ENCODE results near the gene EXD1.

Gene EXD1

GRCh38 chr15:41233367-41233771 is 2.8 kb upstream of the EXD1 start:
- H3K4me1 ChIP-seq (ENCODE audit: control insufficient read depth in 2 of 2, insufficient read depth in 2 of 2, low read length in 2 of 2): peaks cover 11 to 14% of the 10 kb centered on the region in 2 donors
- H3K9ac ChIP-seq (ENCODE audit: low read depth in 1 of 2, low read length in 2 of 2): peak overlapping the region in 1 of 2 donors; percentile 17
- H3K27ac ChIP-seq (ENCODE audit: low read depth in 2 of 2, low read length in 2 of 2): peak overlapping the region in 1 of 2 donors; percentile 13
- no peaks in the 10 kb centered on the region for H3K9me3 ChIP-seq (ENCODE audit: control insufficient read depth in 2 of 2, low read length in 2 of 2)
- peaks cover 0 to 2% of the 10 kb centered on the region in 2 donors for H3K36me3 ChIP-seq (ENCODE audit: control insufficient read depth in 2 of 2, insufficient read depth in 2 of 2, low read length in 2 of 2)
- H3K4me3 ChIP-seq (ENCODE audit: low read length in 2 of 2): peak overlapping the region in 1 of 2 donors; percentile 4
- no peaks in the 10 kb centered on the region for H3K27me3 ChIP-seq (ENCODE audit: control insufficient read depth in 2 of 2, insufficient read depth in 2 of 2, low read length in 2 of 2)

- Histone ChIP-seq H3K9me3 (ENCODE audit: control insufficient read depth in 2 of 2, low read length in 2 of 2) (no peaks in the 10 kb centered on the region), H3K4me3 (ENCODE audit: low read length in 2 of 2) (peak overlapping the region; percentile 91 to 99), H3K9ac (ENCODE audit: low read depth in 1 of 2, low read length in 2 of 2) (peak overlapping the region; percentile 96 to 98), H3K36me3 (ENCODE audit: control insufficient read depth in 2 of 2, insufficient read depth in 2 of 2, low read length in 2 of 2) (peaks cover 0 to 2% of the 10 kb centered on the region in 2 donors), H3K27ac (ENCODE audit: low read depth in 2 of 2, low read length in 2 of 2) (peak overlapping the region; percentile 95 to 96), H3K4me1 (ENCODE audit: control insufficient read depth in 2 of 2, insufficient read depth in 2 of 2, low read length in 2 of 2) (peaks cover 11 to 14% of the 10 kb centered on the region in 2 donors), H3K27me3 (ENCODE audit: control insufficient read depth in 2 of 2, insufficient read depth in 2 of 2, low read length in 2 of 2) (no peaks in the 10 kb centered on the region)
These were observed 1.1 kb upstream of the EXD1 start for GRCh38 chr15:41231422-41232226.

GRCh38 chr15:41230345-41230649 is 260 bp downstream of the EXD1 start:
- no peaks in the 10 kb centered on the region for H3K9me3 ChIP-seq (ENCODE audit: control insufficient read depth in 2 of 2, low read length in 2 of 2)
- H3K27me3 ChIP-seq (ENCODE audit: control insufficient read depth in 2 of 2, insufficient read depth in 2 of 2, low read length in 2 of 2): no peaks in the 10 kb centered on the region
- H3K9ac ChIP-seq (ENCODE audit: low read depth in 1 of 2, low read length in 2 of 2): peak overlapping the region in 1 of 2 donors; percentile 98
- peaks cover 11 to 14% of the 10 kb centered on the region in 2 donors for H3K4me1 ChIP-seq (ENCODE audit: control insufficient read depth in 2 of 2, insufficient read depth in 2 of 2, low read length in 2 of 2)
- H3K4me3 ChIP-seq (ENCODE audit: low read length in 2 of 2): peak overlapping the region; percentile 91 to 99
- H3K36me3 ChIP-seq (ENCODE audit: control insufficient read depth in 2 of 2, insufficient read depth in 2 of 2, low read length in 2 of 2): peaks cover 0 to 2% of the 10 kb centered on the region in 2 donors
- H3K27ac ChIP-seq (ENCODE audit: low read depth in 2 of 2, low read length in 2 of 2): peak overlapping the region; percentile 95 to 96

GRCh38 chr15:41219381-41219780 is 11.2 kb downstream of the EXD1 start:
- Histone ChIP-seq H3K27me3 (ENCODE audit: control insufficient read depth in 2 of 2, insufficient read depth in 2 of 2, low read length in 2 of 2) (no peaks in the 10 kb centered on the region), H3K4me1 (ENCODE audit: control insufficient read depth in 2 of 2, insufficient read depth in 2 of 2, low read length in 2 of 2) (no peaks in the 10 kb centered on the region), H3K4me3 (ENCODE audit: low read length in 2 of 2) (no peak overlapping the region), H3K27ac (ENCODE audit: low read depth in 2 of 2, low read length in 2 of 2) (no peak overlapping the region), H3K36me3 (ENCODE audit: control insufficient read depth in 2 of 2, insufficient read depth in 2 of 2, low read length in 2 of 2) (no peaks in the 10 kb centered on the region), H3K9me3 (ENCODE audit: control insufficient read depth in 2 of 2, low read length in 2 of 2) (no peaks in the 10 kb centered on the region), H3K9ac (ENCODE audit: low read depth in 1 of 2, low read length in 2 of 2) (no peak overlapping the region)

- Histone ChIP-seq H3K4me3 (ENCODE audit: low read length in 2 of 2) (no peak overlapping the region), H3K4me1 (ENCODE audit: control insufficient read depth in 2 of 2, insufficient read depth in 2 of 2, low read length in 2 of 2) (no peaks in the 10 kb centered on the region), H3K27ac (ENCODE audit: low read depth in 2 of 2, low read length in 2 of 2) (no peak overlapping the region), H3K9ac (ENCODE audit: low read depth in 1 of 2, low read length in 2 of 2) (no peak overlapping the region), H3K36me3 (ENCODE audit: control insufficient read depth in 2 of 2, insufficient read depth in 2 of 2, low read length in 2 of 2) (no peaks in the 10 kb centered on the region), H3K9me3 (ENCODE audit: control insufficient read depth in 2 of 2, low read length in 2 of 2) (no peaks in the 10 kb centered on the region), H3K27me3 (ENCODE audit: control insufficient read depth in 2 of 2, insufficient read depth in 2 of 2, low read length in 2 of 2) (no peaks in the 10 kb centered on the region)
These were observed 11.7 kb downstream of the EXD1 start for GRCh38 chr15:41218851-41219250.

GRCh38 chr15:41215708-41216107 is 14.8 kb downstream of the EXD1 start:
- H3K4me3 ChIP-seq (ENCODE audit: low read length in 2 of 2): no peak overlapping the region
- H3K36me3 ChIP-seq (ENCODE audit: control insufficient read depth in 2 of 2, insufficient read depth in 2 of 2, low read length in 2 of 2): no peaks in the 10 kb centered on the region
- H3K9me3 ChIP-seq (ENCODE audit: control insufficient read depth in 2 of 2, low read length in 2 of 2): no peaks in the 10 kb centered on the region
- H3K27me3 ChIP-seq (ENCODE audit: control insufficient read depth in 2 of 2, insufficient read depth in 2 of 2, low read length in 2 of 2): no peaks in the 10 kb centered on the region
- no peak overlapping the region for H3K27ac ChIP-seq (ENCODE audit: low read depth in 2 of 2, low read length in 2 of 2)
- H3K4me1 ChIP-seq (ENCODE audit: control insufficient read depth in 2 of 2, insufficient read depth in 2 of 2, low read length in 2 of 2): no peaks in the 10 kb centered on the region
- H3K9ac ChIP-seq (ENCODE audit: low read depth in 1 of 2, low read length in 2 of 2): no peak overlapping the region

GRCh38 chr15:41207687-41208448 is 22.7 kb downstream of the EXD1 start:
- Histone ChIP-seq H3K27ac (ENCODE audit: low read depth in 2 of 2, low read length in 2 of 2) (no peak overlapping the region), H3K4me1 (ENCODE audit: control insufficient read depth in 2 of 2, insufficient read depth in 2 of 2, low read length in 2 of 2) (no peaks in the 10 kb centered on the region), H3K9ac (ENCODE audit: low read depth in 1 of 2, low read length in 2 of 2) (no peak overlapping the region), H3K27me3 (ENCODE audit: control insufficient read depth in 2 of 2, insufficient read depth in 2 of 2, low read length in 2 of 2) (no peaks in the 10 kb centered on the region), H3K4me3 (ENCODE audit: low read length in 2 of 2) (no peak overlapping the region), H3K9me3 (ENCODE audit: control insufficient read depth in 2 of 2, low read length in 2 of 2) (no peaks in the 10 kb centered on the region), H3K36me3 (ENCODE audit: control insufficient read depth in 2 of 2, insufficient read depth in 2 of 2, low read length in 2 of 2) (no peaks in the 10 kb centered on the region)

- Histone ChIP-seq H3K36me3 (ENCODE audit: control insufficient read depth in 2 of 2, insufficient read depth in 2 of 2, low read length in 2 of 2) (no peaks in the 10 kb centered on the region), H3K4me1 (ENCODE audit: control insufficient read depth in 2 of 2, insufficient read depth in 2 of 2, low read length in 2 of 2) (no peaks in the 10 kb centered on the region), H3K27me3 (ENCODE audit: control insufficient read depth in 2 of 2, insufficient read depth in 2 of 2, low read length in 2 of 2) (no peaks in the 10 kb centered on the region), H3K4me3 (ENCODE audit: low read length in 2 of 2) (no peak overlapping the region), H3K27ac (ENCODE audit: low read depth in 2 of 2, low read length in 2 of 2) (no peak overlapping the region), H3K9ac (ENCODE audit: low read depth in 1 of 2, low read length in 2 of 2) (no peak overlapping the region), H3K9me3 (ENCODE audit: control insufficient read depth in 2 of 2, low read length in 2 of 2) (no peaks in the 10 kb centered on the region)
These were observed 25.2 kb downstream of the EXD1 start for GRCh38 chr15:41205315-41205714.

GRCh38 chr15:41203395-41203794 is 27.2 kb downstream of the EXD1 start:
- no peak overlapping the region for H3K27ac ChIP-seq (ENCODE audit: low read depth in 2 of 2, low read length in 2 of 2)
- H3K9me3 ChIP-seq (ENCODE audit: control insufficient read depth in 2 of 2, low read length in 2 of 2): no peaks in the 10 kb centered on the region
- no peaks in the 10 kb centered on the region for H3K36me3 ChIP-seq (ENCODE audit: control insufficient read depth in 2 of 2, insufficient read depth in 2 of 2, low read length in 2 of 2)
- no peaks in the 10 kb centered on the region for H3K4me1 ChIP-seq (ENCODE audit: control insufficient read depth in 2 of 2, insufficient read depth in 2 of 2, low read length in 2 of 2)
- H3K4me3 ChIP-seq (ENCODE audit: low read length in 2 of 2): no peak overlapping the region
- H3K9ac ChIP-seq (ENCODE audit: low read depth in 1 of 2, low read length in 2 of 2): no peak overlapping the region
- H3K27me3 ChIP-seq (ENCODE audit: control insufficient read depth in 2 of 2, insufficient read depth in 2 of 2, low read length in 2 of 2): no peaks in the 10 kb centered on the region

- no peaks in the 10 kb centered on the region for H3K9me3 ChIP-seq (ENCODE audit: control insufficient read depth in 2 of 2, low read length in 2 of 2)
- no peak overlapping the region for H3K27ac ChIP-seq (ENCODE audit: low read depth in 2 of 2, low read length in 2 of 2)
- H3K27me3 ChIP-seq (ENCODE audit: control insufficient read depth in 2 of 2, insufficient read depth in 2 of 2, low read length in 2 of 2): no peaks in the 10 kb centered on the region
- no peaks in the 10 kb centered on the region for H3K36me3 ChIP-seq (ENCODE audit: control insufficient read depth in 2 of 2, insufficient read depth in 2 of 2, low read length in 2 of 2)
- H3K4me3 ChIP-seq (ENCODE audit: low read length in 2 of 2): no peak overlapping the region
- no peak overlapping the region for H3K9ac ChIP-seq (ENCODE audit: low read depth in 1 of 2, low read length in 2 of 2)
- no peaks in the 10 kb centered on the region for H3K4me1 ChIP-seq (ENCODE audit: control insufficient read depth in 2 of 2, insufficient read depth in 2 of 2, low read length in 2 of 2)
These were observed 31.1 kb downstream of the EXD1 start for GRCh38 chr15:41199470-41199869.

Measured in mucosa of rectum (tissue), 2 donors.